Ishikawa (cell line): ENCODE results near the gene NUAK2.

ENCODE experiments used
- CEBPB ChIP-seq: IDR thresholded peaks from 2 replicates; pipeline ENCODE4 v1.6.1; 2012
- CREB1 ChIP-seq: IDR thresholded peaks from 2 replicates; pipeline ENCODE4 v1.6.1; 2012; ENCODE audit warnings: low read depth
- EP300 ChIP-seq: IDR thresholded peaks from 2 replicates; pipeline ENCODE4 v1.6.1; 2012; ENCODE audit warnings: borderline replicate concordance
- FOXM1 ChIP-seq: IDR thresholded peaks from 2 replicates; pipeline ENCODE4 v1.6.1; 2012; ENCODE audit warnings: low read depth, borderline replicate concordance
- NFIC ChIP-seq: IDR thresholded peaks from 2 replicates; pipeline ENCODE4 v1.6.1; 2012
- RAD21 ChIP-seq: IDR thresholded peaks from 2 replicates; pipeline ENCODE4 v1.6.1; 2012; ENCODE audit warnings: low read depth
- TCF12 ChIP-seq: IDR thresholded peaks from 2 replicates; pipeline ENCODE4 v1.6.1; 2012; ENCODE audit warnings: low read depth
- TEAD4 ChIP-seq: IDR thresholded peaks from 2 replicates; pipeline ENCODE4 v1.6.1; 2012
- YY1 ChIP-seq: IDR thresholded peaks from 2 replicates; pipeline ENCODE4 v1.6.1; 2012; ENCODE audit warnings: low read depth
- ZBTB7A ChIP-seq: IDR thresholded peaks from 2 replicates; pipeline ENCODE4 v1.6.1; 2012; ENCODE audit warnings: low read depth
- TF ChIP-seq, protein P1 (sequence below): IDR thresholded peaks from 2 replicates; pipeline ENCODE4 v1.6.1; 2012; ENCODE audit warnings: low read depth, mild to moderate bottlenecking

DNA sequence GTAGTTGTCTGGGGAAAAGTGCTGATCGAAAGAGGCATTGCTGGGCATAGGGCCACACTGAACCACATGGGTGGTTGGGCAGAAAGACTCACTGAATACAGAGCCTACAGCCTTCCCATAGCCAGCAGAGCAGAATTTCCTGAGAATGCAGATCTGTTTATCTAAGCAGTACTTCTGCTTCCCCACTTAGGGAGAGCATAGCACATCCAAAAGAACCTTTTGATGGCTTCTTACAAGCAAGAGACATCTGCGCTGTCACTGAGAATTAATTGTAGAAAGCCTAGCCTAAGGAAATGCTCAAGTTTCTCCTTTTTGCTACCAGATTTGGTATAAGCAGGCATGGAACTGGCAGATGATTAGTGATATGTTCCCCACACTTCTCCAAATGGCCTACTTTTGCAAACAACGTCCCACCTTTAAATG, 48.2 kb upstream of the NUAK2 start:
- TF ChIP-seq EP300 (no peak), FOXM1 (no peak), CREB1 (no peak), RAD21 (no peak), CEBPB (no peak), NFIC (no peak), TCF12 (no peak), TEAD4 (no peak), ZBTB7A (no peak), YY1 (no peak)
- TF ChIP-seq, protein P1, sequence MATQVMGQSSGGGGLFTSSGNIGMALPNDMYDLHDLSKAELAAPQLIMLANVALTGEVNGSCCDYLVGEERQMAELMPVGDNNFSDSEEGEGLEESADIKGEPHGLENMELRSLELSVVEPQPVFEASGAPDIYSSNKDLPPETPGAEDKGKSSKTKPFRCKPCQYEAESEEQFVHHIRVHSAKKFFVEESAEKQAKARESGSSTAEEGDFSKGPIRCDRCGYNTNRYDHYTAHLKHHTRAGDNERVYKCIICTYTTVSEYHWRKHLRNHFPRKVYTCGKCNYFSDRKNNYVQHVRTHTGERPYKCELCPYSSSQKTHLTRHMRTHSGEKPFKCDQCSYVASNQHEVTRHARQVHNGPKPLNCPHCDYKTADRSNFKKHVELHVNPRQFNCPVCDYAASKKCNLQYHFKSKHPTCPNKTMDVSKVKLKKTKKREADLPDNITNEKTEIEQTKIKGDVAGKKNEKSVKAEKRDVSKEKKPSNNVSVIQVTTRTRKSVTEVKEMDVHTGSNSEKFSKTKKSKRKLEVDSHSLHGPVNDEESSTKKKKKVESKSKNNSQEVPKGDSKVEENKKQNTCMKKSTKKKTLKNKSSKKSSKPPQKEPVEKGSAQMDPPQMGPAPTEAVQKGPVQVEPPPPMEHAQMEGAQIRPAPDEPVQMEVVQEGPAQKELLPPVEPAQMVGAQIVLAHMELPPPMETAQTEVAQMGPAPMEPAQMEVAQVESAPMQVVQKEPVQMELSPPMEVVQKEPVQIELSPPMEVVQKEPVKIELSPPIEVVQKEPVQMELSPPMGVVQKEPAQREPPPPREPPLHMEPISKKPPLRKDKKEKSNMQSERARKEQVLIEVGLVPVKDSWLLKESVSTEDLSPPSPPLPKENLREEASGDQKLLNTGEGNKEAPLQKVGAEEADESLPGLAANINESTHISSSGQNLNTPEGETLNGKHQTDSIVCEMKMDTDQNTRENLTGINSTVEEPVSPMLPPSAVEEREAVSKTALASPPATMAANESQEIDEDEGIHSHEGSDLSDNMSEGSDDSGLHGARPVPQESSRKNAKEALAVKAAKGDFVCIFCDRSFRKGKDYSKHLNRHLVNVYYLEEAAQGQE: no peak
